A549 (cell line): ENCODE measurements around the gene BABAM2. TPM values are rescaled to one million over a fixed set of nuclear protein-coding genes. Genes with fewer than 3 reads are reported as not detected.

Experiments used
- ATAC-seq, 2 experiments: fragments of 200-7000 bp in 1 of 2; fragments of >200 bp in 1 of 2; cut with Nextera tagmentation in 1 of 2; cut with Tn5 transposase in 1 of 2; 3 replicates each; pipeline versions ENCODE4 v1.8.0 to v1.9.1; 2018 to 2020; ENCODE audit warnings: mild to moderate bottlenecking in 1 of 2, moderate library complexity in 1 of 2
- CTCF ChIA-PET: fragments of 300-600 bp; sonication (Branson Sonifier 250); formaldehyde crosslinking; extraction: SDS; loops from one replicate; lab custom pipeline; 2021; ENCODE audit warnings: antibody characterized with exemption, inconsistent platforms; lab: Yijun Ruan, JAX
- POLR2A ChIA-PET: fragments of 350-600 bp; formaldehyde crosslinking; extraction: SDS; loops from one replicate; lab custom pipeline; 2021; ENCODE audit warnings: antibody characterized with exemption, inconsistent platforms; lab: Yijun Ruan, JAX
- DNase-seq, 2 experiments: peaks; one replicate each; pipeline versions ENCODE4 v3.0.0 to v3.0.0-alpha.2; 2011 to 2016; ENCODE audit warnings: low read depth in 1 of 2, low spot score in 1 of 2
- FAIRE-seq: peaks from 2 replicates; lab custom pipeline; 2011; peaks lifted over from hg19 to GRCh38; lab: Jason Lieb, UNC
- H3K27ac ChIP-seq, 2 experiments: fragments of >200 bp; sonication (Bioruptor Twin); formaldehyde crosslinking; 3 replicates each; pipeline ENCODE4 v1.5.1; 2016 to 2017
- H3K4me1 ChIP-seq: fragments of >200 bp; sonication (Bioruptor Twin); formaldehyde crosslinking; 3 replicates; pipeline ENCODE4 v1.6.1; 2016
- H3K4me2 ChIP-seq: fragments of >200 bp; sonication (Bioruptor Twin); formaldehyde crosslinking; 3 replicates; pipeline ENCODE4 v1.6.1; 2016
- H3K4me3 ChIP-seq: fragments of >200 bp; sonication (Bioruptor Twin); formaldehyde crosslinking; 3 replicates; pipeline ENCODE4 v1.5.1; 2016
- H3K9me3 ChIP-seq: fragments of >200 bp; sonication (Bioruptor Twin); formaldehyde crosslinking; 3 replicates; pipeline ENCODE4 v1.6.1; 2016
- BCL3 ChIP-seq: fragments of >200 bp; sonication (Bioruptor Twin); formaldehyde crosslinking; IDR thresholded peaks from 3 replicates; pipeline ENCODE4 v1.6.1; 2016
- BHLHE40 ChIP-seq: IDR thresholded peaks from 2 replicates; pipeline ENCODE4 v1.6.1; 2012; ENCODE audit warnings: low read depth, low read length, inconsistent platforms
- CBX2 ChIP-seq: fragments of 200-600 bp; sonication (generic); IDR thresholded peaks from 2 replicates; pipeline ENCODE4 v1.6.1; 2016; ENCODE audit warnings: low read depth, mild to moderate bottlenecking, borderline replicate concordance
- CHD2 ChIP-seq: fragments of 150-350 bp; IDR thresholded peaks from 2 replicates; pipeline ENCODE4 v1.6.1; 2014; ENCODE audit warnings: low read length; ENCODE audit not compliant: partially characterized antibody
- CTCF ChIP-seq: fragments of >200 bp; sonication (Bioruptor Twin); formaldehyde crosslinking; IDR thresholded peaks from 3 replicates; pipeline ENCODE4 v1.5.1; 2016
- E2F6 ChIP-seq: IDR thresholded peaks from 2 replicates; pipeline ENCODE4 v1.6.1; 2012; ENCODE audit warnings: low read depth, borderline replicate concordance
- EHMT2 ChIP-seq: fragments of 200-600 bp; sonication (generic); IDR thresholded peaks from 2 replicates; pipeline ENCODE4 v1.6.1; 2016; ENCODE audit warnings: antibody characterized with exemption, low read depth, mild to moderate bottlenecking, moderate library complexity
- ELK1 ChIP-seq: fragments of 150-350 bp; IDR thresholded peaks from 2 replicates; pipeline ENCODE4 v1.6.1; 2014; ENCODE audit warnings: low read depth, mild to moderate bottlenecking, low read length
- EP300 ChIP-seq, 2 experiments: fragments of >200 bp; sonication (Bioruptor Twin); formaldehyde crosslinking; IDR thresholded peaks; 2 replicates in 1 of 2; 3 replicates in 1 of 2; pipeline ENCODE4 v1.6.1; 2016 to 2017
- FOSB ChIP-seq: fragments of 250-450 bp; sonication (Bioruptor Pico); IDR thresholded peaks from 2 replicates; pipeline ENCODE4 v1.5.0; 2020; ENCODE audit warnings: mild to moderate bottlenecking, moderate library complexity
- FOSL2 ChIP-seq, 2 experiments: fragments of 450-650 bp in 1 of 2; fragments of >200 bp in 1 of 2; sonication (Bioruptor Twin) in 1 of 2; formaldehyde crosslinking; IDR thresholded peaks; 2 replicates each; pipeline versions ENCODE4 v1.5.0 to v1.6.1; 2016 to 2020; ENCODE audit warnings: mild to moderate bottlenecking in 1 of 2, moderate library complexity in 1 of 2
- FOXS1 ChIP-seq: fragments of 250-450 bp; sonication (Bioruptor Pico); IDR thresholded peaks from 2 replicates; pipeline ENCODE4 v1.5.0; 2020; ENCODE audit warnings: mild to moderate bottlenecking, moderate library complexity
- HDAC2 ChIP-seq: fragments of 200-600 bp; sonication (generic); IDR thresholded peaks from 2 replicates; pipeline ENCODE4 v1.6.1; 2016
- HMGXB4 ChIP-seq: fragments of 250-450 bp; sonication (Bioruptor Pico); IDR thresholded peaks from 2 replicates; pipeline ENCODE4 v1.5.0; 2021; ENCODE audit warnings: mild to moderate bottlenecking, moderate library complexity, borderline replicate concordance
- HOXA7 ChIP-seq: fragments of 250-450 bp; sonication (Bioruptor Pico); IDR thresholded peaks from 2 replicates; pipeline ENCODE4 v1.5.0; 2020; ENCODE audit warnings: mild to moderate bottlenecking, moderate library complexity
- HOXB13 ChIP-seq: fragments of 250-450 bp; sonication (Bioruptor Pico); IDR thresholded peaks from 2 replicates; pipeline ENCODE4 v1.5.0; 2020; ENCODE audit warnings: low read depth, mild to moderate bottlenecking, moderate library complexity
- JUN ChIP-seq, 2 experiments: fragments of >200 bp; sonication (Bioruptor Twin); formaldehyde crosslinking; IDR thresholded peaks; 2 replicates in 1 of 2; 3 replicates in 1 of 2; pipeline ENCODE4 v1.6.1; 2016 to 2017
- JUNB ChIP-seq: fragments of >200 bp; sonication (Bioruptor Twin); formaldehyde crosslinking; IDR thresholded peaks from 2 replicates; pipeline ENCODE4 v1.6.1; 2016
- KDM1A ChIP-seq: fragments of 200-600 bp; sonication (generic); IDR thresholded peaks from 2 replicates; pipeline ENCODE4 v1.6.1; 2016; ENCODE audit warnings: low read depth, mild to moderate bottlenecking
- MYC ChIP-seq: IDR thresholded peaks from 2 replicates; pipeline ENCODE4 v1.6.1; 2012; ENCODE audit warnings: mild to moderate bottlenecking, inconsistent platforms, low read length, improper control_type of control experiment, borderline replicate concordance
- PBX3 ChIP-seq: IDR thresholded peaks from 2 replicates; pipeline ENCODE4 v1.6.1; 2012
- PHF8 ChIP-seq: fragments of 200-600 bp; sonication (generic); IDR thresholded peaks from 2 replicates; pipeline ENCODE4 v1.6.1; 2016; ENCODE audit warnings: low read depth, mild to moderate bottlenecking, antibody characterized with exemption, moderate library complexity, borderline replicate concordance
- RAD21 ChIP-seq, 2 experiments: fragments of >200 bp in 1 of 2; sonication (Bioruptor Twin) in 1 of 2; formaldehyde crosslinking in 1 of 2; IDR thresholded peaks in 1 of 2; conservative IDR thresholded peaks in 1 of 2; 2 replicates in 1 of 2; 3 replicates in 1 of 2; pipeline ENCODE4 v1.6.1; 2012 to 2018; ENCODE audit warnings: inconsistent platforms in 1 of 2
- RNF2 ChIP-seq: fragments of 200-600 bp; sonication (generic); IDR thresholded peaks from 2 replicates; pipeline ENCODE4 v1.6.1; 2016; ENCODE audit warnings: low read depth, mild to moderate bottlenecking, antibody characterized with exemption, moderate library complexity, borderline replicate concordance
- TFCP2L1 ChIP-seq: fragments of 250-450 bp; sonication (Bioruptor Pico); IDR thresholded peaks from 2 replicates; pipeline ENCODE4 v1.5.0; 2021; ENCODE audit warnings: mild to moderate bottlenecking
- ZSCAN20 ChIP-seq: fragments of 250-450 bp; sonication (Bioruptor Pico); IDR thresholded peaks from 2 replicates; pipeline ENCODE4 v1.8.0; 2022; ENCODE audit warnings: mild to moderate bottlenecking, moderate library complexity
- polyA plus RNA-seq, 4 experiments: library from polyadenylated mRNA; depleted of rRNA in 3 of 4; stranded (reverse); fragments of >200 nt; fragmentation: RNase III in 1 of 4; extraction: RNeasy Plus Mini Kit Qiagen cat#74134 plus additional on column Dnase treatment in 1 of 4; gene quantifications; 2 replicates in 3 of 4; 3 replicates in 1 of 4; pipeline ENCODE4 v1.2.3, GENCODE V29; 2011 to 2017

BABAM2 gene
- polyA plus RNA-seq, 2 of the 4 experiments (the other 2 are of a cell fraction) = 53.7 to 78.4 TPM

GRCh38 chr2:27992787-27993401, 102.4 kb downstream of the BABAM2 start:
- TF ChIP-seq RNF2 = no peak
- TF ChIP-seq EHMT2 = no peak
- no peak for TF ChIP-seq ZSCAN20
- peak in 1 of 2 experiments; percentile 7; a peak in 1 of 5 replicates for TF ChIP-seq EP300 (IDR thresholded peaks at IDR 0.05)
- no peak for TF ChIP-seq FOSB
- no peak for TF ChIP-seq HDAC2
- TF ChIP-seq HMGXB4 (CRISPR knock-in tag) = no peak
- no peak for TF ChIP-seq BHLHE40
- TF ChIP-seq JUN (IDR thresholded peaks at IDR 0.05) = peak; percentile 25 to 44; a peak in 2 of 5 replicates
- no peak for TF ChIP-seq FOXS1 (CRISPR knock-in tag)
- TF ChIP-seq KDM1A = no peak
- TF ChIP-seq HOXA7 (CRISPR knock-in tag) = no peak
- TF ChIP-seq HOXB13 = no peak
- no peak for TF ChIP-seq CBX2
- TF ChIP-seq BCL3 = no peak
- TF ChIP-seq PBX3 = no peak
- TF ChIP-seq RAD21 (conservative IDR thresholded peaks at IDR 0.05 in 1 of 2, IDR thresholded peaks at IDR 0.05 in 1 of 2) = 0 out of 5 replicates have a peak, but pooled peaks of 1 of the 2 experiments have one; percentile 26
- TF ChIP-seq CHD2 = no peak
- TF ChIP-seq MYC = no peak
- no peak for TF ChIP-seq ELK1
- TF ChIP-seq E2F6 = no peak
- TF ChIP-seq CTCF = no peak
- TF ChIP-seq JUNB = peak; percentile 67
- TF ChIP-seq FOSL2 (IDR thresholded peaks at IDR 0.05) = peak; percentile 69
- peak; percentile 90 for TF ChIP-seq FOSL2 (CRISPR knock-in tag; IDR thresholded peaks at IDR 0.05)
- TF ChIP-seq PHF8 = no peak
- no peak for TF ChIP-seq TFCP2L1

More at GRCh38 chr2:27992787-27993401, 102.4 kb downstream of the BABAM2 start:
- H3K4me1 ChIP-seq = peaks cover 48% of the 10 kb centered on the region
- FAIRE-seq (peak; percentile 88), DNase-seq (peak; percentile 58 to 68), ATAC-seq (peak; percentile 92 to 98)
- H3K4me3 ChIP-seq = no peak overlapping the region
- ChIA-PET POLR2A (interaction anchor here (0.5 kb wide), 1 partner anchor 47 kb away, joined by 3 read pairs; no protein-coding TSS in a partner anchor), CTCF (interaction anchor here (1.0 kb wide), 1 partner anchor 10 kb away, joined by 3 read pairs; no protein-coding TSS in a partner anchor)
- H3K27ac ChIP-seq = peak overlapping the region; percentile 65 to 84
- peak overlapping the region; percentile 57 for H3K4me2 ChIP-seq
- 0 out of 3 replicates have a peak, but pooled peaks cover 3% of the 10 kb centered on the region for H3K9me3 ChIP-seq
